SK-N-SH (cell line): ENCODE measurements around the gene COL23A1. TPM values are rescaled to one million over a fixed set of nuclear protein-coding genes. Genes with fewer than 3 reads are reported as not detected.

Source experiments
- CTCF ChIA-PET: fragments of 300-600, 350-600 bp; formaldehyde crosslinking; extraction: SDS; loops from one replicate; lab custom pipeline; 2021; lab: Yijun Ruan, JAX
- POLR2A ChIA-PET: fragments of 350-600 bp; sonication (Branson Sonifier 250); formaldehyde crosslinking; extraction: SDS; loops from one replicate; lab custom pipeline; 2020; ENCODE audit warnings: antibody characterized with exemption, inconsistent platforms; lab: Yijun Ruan, JAX
- DNase-seq: peaks from one replicate; pipeline ENCODE4 v3.0.0; 2012
- H2AFZ ChIP-seq: fragments of 200-600 bp; sonication (generic); 2 replicates; pipeline ENCODE4 v1.8.1; 2016; ENCODE audit warnings: antibody characterized with exemption, mild to moderate bottlenecking, low read depth
- H3F3A ChIP-seq: fragments of 200-600 bp; sonication (generic); replicated peaks from 2 replicates; pipeline ENCODE3; 2016; ENCODE audit warnings: antibody characterized with exemption, mild to moderate bottlenecking; ENCODE audit not compliant: insufficient read depth
- H3K27ac ChIP-seq, 2 experiments: fragments of 200-500 bp in 1 of 2; fragments of 200-600 bp in 1 of 2; sonication (Bioruptor generic) in 1 of 2; sonication (generic), shearing (Covaris generic) in 1 of 2; 2 replicates each; pipeline versions ENCODE4 v1.5.1 to v1.6.1; 2014 to 2016; ENCODE audit warnings: low read depth in 2 of 2, inconsistent platforms in 1 of 2, low read length in 1 of 2, mild to moderate bottlenecking in 1 of 2, mixed read lengths in 1 of 2
- H3K27me3 ChIP-seq: fragments of 200-600 bp; sonication (generic), shearing (Covaris generic); 2 replicates; pipeline ENCODE4 v1.6.1; 2016; ENCODE audit warnings: mixed run types; ENCODE audit not compliant: insufficient read depth
- H3K36me3 ChIP-seq, 2 experiments: fragments of 200-500 bp in 1 of 2; fragments of 200-600 bp in 1 of 2; sonication (Bioruptor generic) in 1 of 2; sonication (generic) in 1 of 2; replicated peaks in 1 of 2; 2 replicates each; pipeline versions ENCODE3 to v1.5.1; 2014 to 2016; ENCODE audit warnings: low read length in 1 of 2, mild to moderate bottlenecking in 1 of 2; ENCODE audit not compliant: insufficient read depth in 2 of 2, control insufficient read depth in 1 of 2
- H3K4me1 ChIP-seq, 2 experiments: fragments of 200-500 bp in 1 of 2; fragments of 200-600 bp in 1 of 2; sonication (Bioruptor generic) in 1 of 2; sonication (generic), shearing (Covaris generic) in 1 of 2; 2 replicates each; pipeline versions ENCODE4 v1.5.1 to v1.6.1; 2014 to 2016; ENCODE audit warnings: low read depth in 1 of 2, low read length in 1 of 2, mixed run types in 1 of 2; ENCODE audit not compliant: insufficient read depth in 2 of 2, control insufficient read depth in 1 of 2
- H3K4me2 ChIP-seq: fragments of 200-600 bp; sonication (generic), shearing (Covaris generic); 2 replicates; pipeline ENCODE4 v1.6.1; 2017; ENCODE audit warnings: mixed run types
- H3K4me3 ChIP-seq, 2 experiments: fragments of 200-500 bp in 1 of 2; fragments of 200-600 bp in 1 of 2; sonication (Bioruptor generic) in 1 of 2; sonication (generic), shearing (Covaris generic) in 1 of 2; 2 replicates each; pipeline versions ENCODE4 v1.5.1 to v1.8.1; 2014 to 2016; ENCODE audit warnings: low read depth in 2 of 2, inconsistent platforms in 1 of 2, low read length in 1 of 2, mild to moderate bottlenecking in 1 of 2, mixed read lengths in 1 of 2, moderate library complexity in 1 of 2
- H3K79me2 ChIP-seq: fragments of 200-600 bp; sonication (generic); 2 replicates; pipeline ENCODE4 v1.8.1; 2017; ENCODE audit warnings: mild to moderate bottlenecking; ENCODE audit not compliant: insufficient read depth
- H3K9ac ChIP-seq: fragments of 200-600 bp; sonication (generic); 2 replicates; pipeline ENCODE4 v1.6.1; 2017; ENCODE audit warnings: mixed run types
- H3K9me2 ChIP-seq: fragments of 200-600 bp; sonication (generic); 2 replicates; pipeline ENCODE4 v1.6.1; 2017; ENCODE audit warnings: mixed run types
- H3K9me3 ChIP-seq: fragments of 200-600 bp; sonication (generic); 2 replicates; pipeline ENCODE4 v1.6.1; 2017; ENCODE audit warnings: mixed run types, mild to moderate bottlenecking, moderate library complexity
- H4K20me1 ChIP-seq: fragments of 200-600 bp; sonication (generic); 2 replicates; pipeline ENCODE4 v1.6.1; 2017; ENCODE audit warnings: mild to moderate bottlenecking, mixed run types; ENCODE audit not compliant: insufficient read depth
- CHD2 ChIP-seq: fragments of 150-350 bp; IDR thresholded peaks from 2 replicates; pipeline ENCODE4 v1.6.1; 2018; ENCODE audit warnings: low read length; ENCODE audit not compliant: partially characterized antibody
- CTCF ChIP-seq: fragments of 200-600 bp; sonication (generic); IDR thresholded peaks from 2 replicates; pipeline ENCODE4 v1.6.1; 2017; ENCODE audit warnings: antibody characterized with exemption, mild to moderate bottlenecking, moderate library complexity
- ELF1 ChIP-seq: IDR thresholded peaks from 2 replicates; pipeline ENCODE4 v1.4.0; 2012
- FOXJ3 ChIP-seq: sonication (generic); formaldehyde crosslinking; IDR thresholded peaks from 2 replicates; pipeline ENCODE4 v1.5.1; 2020; ENCODE audit warnings: mild to moderate bottlenecking, missing genetic modification reagents
- GABPA ChIP-seq: IDR thresholded peaks from 2 replicates; pipeline ENCODE4 v1.4.0; 2012; ENCODE audit warnings: low read depth, mild to moderate bottlenecking
- JUND ChIP-seq: IDR thresholded peaks from 2 replicates; pipeline ENCODE4 v1.4.0; 2012
- MAX ChIP-seq: IDR thresholded peaks from 2 replicates; pipeline ENCODE4 v1.4.0; 2012; ENCODE audit warnings: low read depth
- MEF2A ChIP-seq: IDR thresholded peaks from 2 replicates; pipeline ENCODE4 v1.4.0; 2012; ENCODE audit warnings: low read depth, borderline replicate concordance
- MXI1 ChIP-seq: IDR thresholded peaks from 2 replicates; pipeline ENCODE4 v1.6.1; 2012; ENCODE audit warnings: mild to moderate bottlenecking, low read depth, low read length, improper control_type of control experiment
- NFIC ChIP-seq: IDR thresholded peaks from 2 replicates; pipeline ENCODE4 v1.4.0; 2012; ENCODE audit warnings: borderline replicate concordance
- PBX3 ChIP-seq: IDR thresholded peaks from 2 replicates; pipeline ENCODE4; 2012
- POLR2AphosphoS5 ChIP-seq: IDR thresholded peaks from 2 replicates; pipeline ENCODE4 v1.6.1; 2012; ENCODE audit warnings: low read depth, low read length
- REST ChIP-seq: IDR thresholded peaks from 2 replicates; pipeline ENCODE4 v1.6.1; 2012; ENCODE audit warnings: mild to moderate bottlenecking, low read depth, low read length, moderate library complexity
- SMC3 ChIP-seq: IDR thresholded peaks from 2 replicates; pipeline ENCODE4 v1.6.1; 2012; ENCODE audit warnings: low read depth, low read length, improper control_type of control experiment
- TAF1 ChIP-seq: IDR thresholded peaks from 2 replicates; pipeline ENCODE4 v1.6.1; 2012; ENCODE audit warnings: low read depth, mild to moderate bottlenecking, low read length, moderate library complexity, borderline replicate concordance
- TCF12 ChIP-seq: IDR thresholded peaks from 2 replicates; pipeline ENCODE4 v1.4.0; 2012
- TEAD4 ChIP-seq: IDR thresholded peaks from 2 replicates; pipeline ENCODE4 v1.4.0; 2012; ENCODE audit warnings: mild to moderate bottlenecking, borderline replicate concordance; ENCODE audit not compliant: insufficient read depth
- USF1 ChIP-seq: IDR thresholded peaks from 2 replicates; pipeline ENCODE4 v1.4.0; 2012; ENCODE audit warnings: low read depth, borderline replicate concordance
- ZBTB33 ChIP-seq: IDR thresholded peaks from 2 replicates; pipeline ENCODE4 v1.4.0; 2012; ENCODE audit warnings: low read depth, borderline replicate concordance
- WGBS: methylation state at CpG from one replicate; pipeline ENCODE4 v1.1.6; 2017; ENCODE audit warnings: low lambda C conversion rate; 5-methylcytosine and 5-hydroxymethylcytosine counted together
- polyA plus RNA-seq, 3 experiments: library from polyadenylated mRNA; depleted of rRNA; stranded (reverse); fragments of >200 nt; gene quantifications; 2 replicates each; pipeline ENCODE4 v1.2.3, GENCODE V29; 2012

COL23A1 gene
- polyA plus RNA-seq, 1 of the 3 experiments (the other 2 are of a cell fraction) = 0.10 TPM

GRCh38 chr5:178341851-178342140 lies 248.4 kb downstream of the COL23A1 start:
- Histone ChIP-seq H3F3A (no peaks in the 10 kb centered on the region), H3K9ac (no peak overlapping the region), H3K27ac (no peak overlapping the region), H3K9me2 (no peaks in the 10 kb centered on the region), H4K20me1 (no peaks in the 10 kb centered on the region), H3K79me2 (no peaks in the 10 kb centered on the region), H2AFZ (no peak overlapping the region), H3K36me3 (no peaks in the 10 kb centered on the region), H3K9me3 (no peaks in the 10 kb centered on the region), H3K4me2 (no peak overlapping the region), H3K4me1 (peaks cover 0 to 49% of the 10 kb centered on the region in 2 experiments; a peak in 2 of 4 replicates), H3K27me3 (no peaks in the 10 kb centered on the region), H3K4me3 (no peak overlapping the region)
- 51% methylated on average over 10 of the region's 10 CpGs for WGBS
- ChIA-PET CTCF (interaction anchor here (0.8 kb wide), 1 partner anchor 58 kb away, joined by 3 read pairs; no protein-coding TSS in a partner anchor), POLR2A (no interaction called here)
- DNase-seq = no peak
- TF ChIP-seq ZBTB33 (no peak), TEAD4 (no peak), PBX3 (no peak), FOXJ3 (CRISPR knock-in tag) (no peak), USF1 (no peak), POLR2AphosphoS5 (no peak), SMC3 (no peak), TAF1 (no peak), TCF12 (no peak), MXI1 (no peak), ELF1 (no peak), MAX (no peak), JUND (no peak), GABPA (no peak), NFIC (no peak), CTCF (no peak), MEF2A (no peak), REST (no peak), CHD2 (no peak)
